Measurements from ENCODE around the gene OR5D16.
"Not testable (repeated sequence)": the region's sequence is repeated elsewhere in the genome, so short reads cannot be mapped to it uniquely, and the experiment has no call there.

OR5D16 gene

DNA sequence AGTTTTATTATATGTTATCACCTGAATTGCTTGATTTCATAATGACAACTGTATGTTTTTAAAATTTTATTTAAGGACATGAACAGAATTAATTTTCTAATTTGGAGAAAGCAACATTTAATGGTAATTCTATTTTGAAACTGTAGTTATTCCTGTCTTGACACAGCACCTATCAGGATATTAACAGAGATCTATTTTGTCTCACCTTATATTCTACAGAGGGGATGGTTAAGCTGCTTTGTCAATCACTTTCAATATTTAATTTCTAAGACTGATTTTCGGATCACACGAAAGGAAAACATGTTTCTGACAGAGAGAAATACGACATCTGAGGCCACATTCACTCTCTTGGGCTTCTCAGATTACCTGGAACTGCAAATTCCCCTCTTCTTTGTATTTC is at the start of gene OR5D16:
Gene OR5D16, plus strand, starts transcription at position 301 of the 400 bp plus-strand sequence. Its CDS starts 0 bp downstream, at position 301.
- no peak for DNase-seq (ENCODE audit: low read depth in 1 of 2, low spot score in 1 of 2)

GRCh38 chr11:55791606-55792005 is 46.9 kb upstream of the OR5D16 start:
- no peak for DNase-seq (ENCODE audit: low read depth in 1 of 2, low spot score in 1 of 2)

GRCh38 chr11:55793321-55793720 is 45.2 kb upstream of the OR5D16 start:
- DNase-seq (ENCODE audit: low read depth in 1 of 2, low spot score in 1 of 2): no peak

DNA sequence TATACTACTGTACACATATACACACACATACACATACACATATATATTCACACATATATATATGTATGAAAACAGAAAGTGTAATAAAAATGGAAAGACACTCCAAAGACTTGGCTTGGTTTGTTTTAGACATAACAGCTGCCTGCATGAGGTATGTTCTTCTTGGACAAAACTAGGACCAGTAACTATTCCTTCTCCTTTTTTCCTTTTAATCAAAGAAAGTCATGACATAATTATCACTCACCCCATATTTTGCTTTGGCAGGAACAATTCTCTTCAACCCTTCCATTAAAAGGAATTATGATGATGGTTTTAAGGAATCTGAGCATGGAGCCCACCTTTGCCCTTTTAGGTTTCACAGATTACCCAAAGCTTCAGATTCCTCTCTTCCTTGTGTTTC is 43.3 kb upstream of the OR5D16 start, which contains the start of gene OR5D14:
Gene OR5D14, plus strand, starts transcription at position 301 of the 400 bp plus-strand sequence. Its CDS starts 0 bp downstream, at position 301.
- DNase-seq (ENCODE audit: low read depth in 1 of 2, low spot score in 1 of 2): no peak

GRCh38 chr11:55806248-55806647 is 32.3 kb upstream of the OR5D16 start:
- no peak for DNase-seq (ENCODE audit: low read depth in 1 of 2, low spot score in 1 of 2)

GRCh38 chr11:55811067-55811466 is 27.5 kb upstream of the OR5D16 start, which contains the start of gene OR5L1:
OR5L1 (plus strand) TSS chr11:55811367; CDS start chr11:55811467, 100 bp downstream.
- no peak for DNase-seq (ENCODE audit: low read depth in 1 of 2, low spot score in 1 of 2)

DNA sequence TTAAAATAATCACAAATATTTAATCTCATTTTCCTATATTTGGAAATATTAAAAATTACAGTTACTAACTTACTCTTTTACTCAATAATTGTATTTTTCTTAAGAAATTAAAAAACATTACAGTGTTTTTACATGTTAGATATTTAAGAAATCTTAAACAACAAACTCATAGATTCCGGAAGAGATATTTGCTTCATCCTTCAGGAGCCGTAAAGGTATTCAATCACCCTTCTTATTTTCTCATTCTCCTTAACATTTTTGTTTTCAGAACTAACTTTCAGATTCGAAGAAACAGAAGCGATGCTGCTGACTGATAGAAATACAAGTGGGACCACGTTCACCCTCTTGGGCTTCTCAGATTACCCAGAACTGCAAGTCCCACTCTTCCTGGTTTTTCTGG is 19.2 kb upstream of the OR5D16 start, which contains the start of gene OR5D18:
Gene OR5D18, plus strand, starts transcription at position 301 of the 400 bp plus-strand sequence. Its CDS starts 0 bp downstream, at position 301.
- DNase-seq (ENCODE audit: low read depth in 1 of 2, low spot score in 1 of 2): no peak

DNA sequence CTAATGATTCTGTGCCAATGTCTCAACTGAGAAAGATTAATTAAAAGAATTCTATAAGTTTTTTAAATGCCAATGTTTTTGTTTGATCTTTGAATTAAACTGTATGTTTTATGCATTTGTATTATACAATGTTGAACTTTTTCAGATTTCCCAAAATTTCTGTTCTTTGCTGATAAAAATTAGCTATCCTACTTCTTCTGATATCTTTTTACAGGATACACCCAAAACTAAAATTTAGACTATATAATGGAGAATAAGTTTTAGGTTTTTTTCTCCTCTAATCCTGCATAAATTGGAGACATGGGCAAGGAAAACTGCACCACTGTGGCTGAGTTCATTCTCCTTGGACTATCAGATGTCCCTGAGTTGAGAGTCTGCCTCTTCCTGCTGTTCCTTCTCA is 11.6 kb upstream of the OR5D16 start, which contains the start of gene OR5L2:
Gene OR5L2, plus strand, starts transcription at position 301 of the 400 bp plus-strand sequence. Its CDS starts 0 bp downstream, at position 301.
- no peak for DNase-seq (ENCODE audit: low read depth in 1 of 2, low spot score in 1 of 2)

DNA sequence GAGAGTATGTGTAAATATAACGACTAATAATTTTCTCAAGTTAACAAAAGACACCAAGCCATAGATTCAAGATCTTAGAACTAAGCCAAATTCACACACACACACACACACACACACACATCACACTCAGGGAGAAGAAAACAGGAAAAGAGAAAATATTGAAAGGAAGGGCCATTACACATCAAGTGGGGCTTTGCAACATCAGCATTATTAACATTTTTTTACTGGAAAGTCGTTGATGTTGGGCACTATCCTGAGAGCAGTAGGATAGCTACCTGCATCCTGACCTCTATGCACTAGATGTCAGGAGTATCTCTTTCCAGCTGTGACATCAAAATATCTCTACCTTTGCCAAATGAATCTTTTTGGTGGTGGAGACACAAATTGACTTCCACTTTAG is 8.9 kb downstream of the OR5D16 start:
- no peak for DNase-seq (ENCODE audit: low read depth in 1 of 2, low spot score in 1 of 2)

GRCh38 chr11:55849037-55849436 is 10.5 kb downstream of the OR5D16 start:
- DNase-seq (ENCODE audit: low read depth in 1 of 2, low spot score in 1 of 2): no peak

GRCh38 chr11:55852141-55852540 is 13.6 kb downstream of the OR5D16 start:
- no peak for DNase-seq (ENCODE audit: low read depth in 1 of 2, low spot score in 1 of 2)

- DNase-seq (ENCODE audit: low read depth in 1 of 2, low spot score in 1 of 2): no peak
Measured at GRCh38 chr11:55854704-55855103, 16.2 kb downstream of the OR5D16 start.

GRCh38 chr11:55867354-55867753 is 28.8 kb downstream of the OR5D16 start:
- not testable (repeated sequence) for DNase-seq (ENCODE audit: low read depth in 1 of 2, low spot score in 1 of 2)

DNA sequence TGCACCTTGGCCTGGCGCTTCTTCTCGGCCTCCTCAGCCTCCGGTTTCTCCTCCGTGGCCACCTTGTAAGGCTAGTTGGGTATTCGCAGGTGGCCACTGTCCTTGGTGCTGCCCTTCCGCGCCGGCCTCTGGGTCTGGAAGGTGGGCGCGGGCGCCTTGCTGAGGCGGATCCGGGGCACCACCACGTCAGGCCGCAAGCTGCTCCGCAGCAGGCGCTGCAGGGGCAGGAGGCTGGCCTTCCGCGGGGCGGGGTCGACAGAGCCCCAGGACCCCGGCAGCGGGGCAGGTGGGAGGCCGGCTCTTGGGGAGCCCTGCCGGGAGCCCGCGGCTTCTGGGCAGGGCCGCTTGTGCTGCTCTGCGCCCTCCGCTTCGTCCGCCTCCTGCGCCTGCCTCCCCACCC is 34.2 kb downstream of the OR5D16 start:
- not testable (repeated sequence) for DNase-seq (ENCODE audit: low read depth in 1 of 2, low spot score in 1 of 2)

DNA sequence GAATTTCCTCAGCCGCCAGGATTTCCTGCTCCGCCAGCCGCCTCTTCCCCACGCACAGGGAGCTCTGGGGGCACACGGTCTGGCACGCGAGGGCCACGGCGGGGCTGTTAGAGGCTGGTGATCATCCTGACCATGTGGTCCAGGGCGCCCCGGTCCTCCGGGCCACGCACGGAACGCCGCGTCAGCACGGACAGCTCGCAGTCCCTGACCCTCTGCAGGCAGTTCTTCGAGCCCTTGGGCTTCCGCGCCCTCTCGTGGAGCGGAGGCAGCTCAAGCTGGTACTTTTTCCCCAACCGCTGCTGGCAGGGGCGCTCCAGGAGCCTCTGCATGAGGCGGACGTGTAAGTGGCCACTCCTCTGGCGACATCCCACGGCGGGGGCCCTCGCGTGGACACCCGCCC is 34.6 kb downstream of the OR5D16 start:
- not testable (repeated sequence) for DNase-seq (ENCODE audit: low read depth in 1 of 2, low spot score in 1 of 2)

GRCh38 chr11:55882997-55883396 is 44.4 kb downstream of the OR5D16 start, which contains the start of gene TRIM51:
TRIM51 (plus strand) TSS chr11:55883297; CDS start chr11:55885429, 2,132 bp downstream.
- DNase-seq (ENCODE audit: low read depth in 1 of 2, low spot score in 1 of 2): not testable (repeated sequence)

DNA sequence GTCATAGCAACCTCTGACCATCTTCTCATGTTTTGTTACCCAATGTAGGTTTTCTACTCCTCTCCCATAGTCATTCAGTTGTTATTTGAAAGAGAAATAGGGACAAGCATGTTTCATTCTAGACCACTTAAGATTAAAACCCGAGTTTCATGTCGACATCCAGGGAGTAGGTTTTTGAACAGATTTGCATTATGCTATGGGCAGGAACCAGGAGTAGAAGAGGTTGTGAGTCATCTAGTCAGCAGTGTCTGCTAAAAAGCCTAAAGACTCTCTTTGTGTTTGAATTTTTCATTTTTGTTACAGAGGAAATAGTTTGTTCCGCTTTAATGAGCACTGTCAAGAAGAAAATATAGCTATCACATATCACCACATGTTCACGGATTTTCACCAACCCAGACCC is 46.4 kb downstream of the OR5D16 start:
- DNase-seq (ENCODE audit: low read depth in 1 of 2, low spot score in 1 of 2): not testable (repeated sequence)

DNA sequence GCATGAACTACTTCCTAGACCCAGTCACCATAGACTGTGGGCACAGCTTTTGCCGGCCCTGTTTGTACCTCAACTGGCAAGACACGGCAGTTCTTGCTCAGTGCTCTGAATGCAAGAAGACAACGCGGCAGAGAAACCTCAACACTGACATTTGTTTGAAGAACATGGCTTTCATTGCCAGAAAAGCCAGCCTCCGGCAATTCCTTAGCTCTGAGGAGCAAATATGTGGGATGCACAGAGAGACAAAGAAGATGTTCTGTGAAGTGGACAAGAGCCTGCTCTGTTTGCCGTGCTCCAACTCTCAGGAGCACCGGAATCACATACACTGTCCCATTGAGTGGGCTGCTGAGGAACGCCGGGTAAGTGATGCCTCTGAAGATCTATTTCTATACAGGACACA is 46.9 kb downstream of the OR5D16 start:
- DNase-seq (ENCODE audit: low read depth in 1 of 2, low spot score in 1 of 2): not testable (repeated sequence)
